ACHN (cell line): ENCODE data around the gene ZNF771.

Experiments used
- DNase-seq: peaks from one replicate; pipeline ENCODE4 v3.0.0-alpha.2; 2015
- in situ Hi-C: cut with HindIII; loops from 2 replicates; pipeline ENCODE4 v1.10.0; 2017; ENCODE audit warnings: low sequenced_read_pairs, low pct_ligation_motif_present, low pct_unique_long_range_greater_than_20kb

ZNF771 gene

DNA sequence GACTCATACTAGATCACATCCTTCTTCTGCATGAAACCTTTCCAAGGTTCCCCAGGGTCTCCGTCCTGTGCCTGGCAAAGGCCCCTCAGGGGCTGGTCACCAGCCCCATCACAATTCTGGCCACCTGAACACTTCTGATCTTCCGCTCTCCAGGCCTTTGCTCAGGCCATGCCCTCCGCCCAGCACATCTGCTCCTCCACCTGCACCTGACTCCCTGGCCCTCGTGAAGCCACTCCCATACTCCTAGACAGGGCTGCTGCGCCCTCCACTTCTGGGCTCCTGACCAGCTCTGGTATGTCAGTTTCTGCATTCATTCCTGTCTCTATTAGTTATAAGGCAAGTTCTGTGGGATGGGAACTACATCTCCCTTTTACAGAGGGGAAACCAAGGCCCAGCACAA, 34.7 kb upstream of the ZNF771 start:
- no peak for DNase-seq
- in situ Hi-C loops, result no loop called here

DNA sequence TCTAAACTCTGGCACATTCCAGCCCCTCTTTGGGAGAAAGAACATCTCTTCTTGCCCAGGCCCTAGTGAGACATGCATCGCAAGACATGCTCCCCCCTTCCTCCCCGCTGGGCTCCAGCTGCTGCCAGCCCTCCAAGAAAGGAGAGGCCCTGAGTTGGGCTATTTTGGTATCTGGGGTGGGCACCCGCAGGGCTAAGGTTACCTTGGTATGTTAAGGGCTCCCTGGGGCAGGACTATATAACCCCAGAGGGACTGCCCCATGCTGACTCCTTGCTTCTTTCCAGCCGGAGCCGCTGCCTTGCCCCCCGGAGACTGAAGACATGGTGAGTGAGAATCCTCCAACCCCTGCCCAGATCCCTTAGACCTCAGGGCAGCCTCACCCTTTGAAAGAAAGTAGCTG, 32.9 kb upstream of the ZNF771 start, which contains the start of gene MYL11:
Gene MYL11 (plus strand): TSS at position 265 of the 400 bp plus-strand sequence. CDS start 56 bp downstream, at position 321.
- in situ Hi-C loops, result no loop called here
- no peak for DNase-seq

DNA sequence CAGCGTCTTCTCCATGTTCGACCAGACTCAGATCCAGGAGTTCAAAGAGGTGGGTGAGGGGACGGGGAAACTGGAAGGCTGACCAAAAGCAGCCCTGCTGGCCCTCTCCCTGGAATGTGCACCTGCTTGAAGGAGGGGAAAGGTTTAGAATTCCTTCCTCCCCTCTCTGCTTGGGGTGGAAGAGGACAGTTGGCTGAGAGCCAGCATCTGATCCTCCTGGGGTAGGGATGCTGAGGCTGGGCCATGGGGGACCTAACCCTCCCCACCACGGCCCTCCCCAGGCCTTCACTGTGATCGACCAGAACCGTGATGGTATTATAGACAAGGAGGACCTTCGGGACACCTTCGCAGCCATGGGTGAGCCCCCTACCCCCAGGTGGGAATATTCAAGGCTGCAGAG, 31.5 kb upstream of the ZNF771 start:
- in situ Hi-C loops, result no loop called here
- no peak for DNase-seq

DNA sequence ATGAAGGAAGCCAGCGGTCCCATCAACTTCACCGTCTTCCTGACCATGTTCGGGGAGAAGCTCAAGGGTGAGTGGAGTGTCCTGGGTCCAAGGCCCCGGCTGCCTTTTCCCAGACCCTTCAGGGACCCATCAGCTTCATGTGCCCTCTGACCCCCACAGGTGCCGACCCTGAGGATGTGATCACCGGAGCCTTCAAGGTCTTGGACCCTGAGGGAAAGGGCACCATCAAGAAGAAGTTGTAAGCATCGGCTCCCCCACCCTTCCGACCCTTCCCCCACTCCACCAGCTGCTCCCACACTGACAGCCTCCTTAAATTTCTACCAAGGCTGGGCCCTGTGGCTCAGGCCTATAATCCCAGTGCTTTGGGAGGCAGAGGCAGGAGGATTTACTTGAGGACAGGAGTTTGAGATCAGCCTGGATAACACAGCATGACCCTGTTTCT, 30.9 kb upstream of the ZNF771 start:
- DNase-seq, result no peak
- in situ Hi-C loops, result no loop called here

DNA sequence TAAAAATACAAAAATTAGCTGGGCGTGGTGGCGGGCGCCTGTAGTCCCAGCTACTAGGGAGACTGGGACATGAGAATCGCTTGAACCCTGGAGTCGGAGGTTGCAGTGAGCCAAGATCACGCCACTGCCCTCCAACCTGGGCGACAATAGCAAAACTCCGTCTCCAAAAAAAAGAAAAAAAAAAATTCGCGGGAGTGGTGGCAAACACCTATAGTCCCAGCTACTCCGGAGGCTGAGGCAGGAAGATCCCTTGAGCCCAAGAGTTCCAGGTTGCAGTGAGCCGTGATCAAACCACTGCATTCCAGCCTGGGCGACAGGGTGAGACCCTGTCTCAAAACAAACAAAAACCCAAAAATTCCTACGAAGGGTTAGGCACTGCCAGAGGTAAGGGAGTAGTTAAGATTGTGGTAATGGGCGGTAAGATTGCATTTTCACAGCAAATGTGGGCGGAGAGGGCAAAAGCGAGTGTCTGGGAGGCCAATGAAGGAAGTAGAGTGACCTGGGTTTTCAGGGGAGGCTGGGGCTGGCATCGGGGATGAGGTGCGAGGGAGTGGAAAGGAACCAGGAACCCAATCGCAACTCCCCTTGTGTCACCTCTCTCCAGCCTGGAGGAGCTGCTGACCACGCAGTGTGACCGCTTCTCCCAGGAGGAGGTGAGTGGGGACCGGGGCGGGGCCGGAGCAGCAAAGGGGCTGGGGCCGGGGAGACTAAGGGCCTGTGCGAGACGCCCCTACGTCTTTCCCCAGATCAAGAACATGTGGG, 30.2 kb upstream of the ZNF771 start:
- no peak for DNase-seq
- in situ Hi-C loops, result no loop called here

DNA sequence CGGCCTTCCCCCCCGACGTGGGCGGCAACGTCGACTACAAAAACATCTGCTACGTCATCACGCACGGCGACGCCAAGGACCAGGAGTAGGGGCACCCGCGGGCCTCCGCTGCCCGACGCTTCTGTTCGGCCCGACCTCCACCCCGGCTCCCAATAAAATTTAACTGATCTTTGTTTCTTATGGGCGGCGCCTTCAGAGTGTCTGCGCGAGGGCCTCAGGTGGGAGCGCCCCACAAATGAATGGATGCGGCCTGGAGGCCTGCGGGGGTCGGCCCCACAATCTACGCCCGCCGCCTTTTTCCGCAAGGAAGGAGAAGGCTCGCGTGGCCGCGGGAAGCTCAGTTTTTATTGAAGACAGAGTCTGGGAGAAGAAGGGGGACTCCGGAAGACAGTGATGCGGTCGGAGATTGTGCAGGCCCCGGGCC, 29.6 kb upstream of the ZNF771 start:
- DNase-seq, result peak; percentile 87
- in situ Hi-C loops, result no loop called here

DNA sequence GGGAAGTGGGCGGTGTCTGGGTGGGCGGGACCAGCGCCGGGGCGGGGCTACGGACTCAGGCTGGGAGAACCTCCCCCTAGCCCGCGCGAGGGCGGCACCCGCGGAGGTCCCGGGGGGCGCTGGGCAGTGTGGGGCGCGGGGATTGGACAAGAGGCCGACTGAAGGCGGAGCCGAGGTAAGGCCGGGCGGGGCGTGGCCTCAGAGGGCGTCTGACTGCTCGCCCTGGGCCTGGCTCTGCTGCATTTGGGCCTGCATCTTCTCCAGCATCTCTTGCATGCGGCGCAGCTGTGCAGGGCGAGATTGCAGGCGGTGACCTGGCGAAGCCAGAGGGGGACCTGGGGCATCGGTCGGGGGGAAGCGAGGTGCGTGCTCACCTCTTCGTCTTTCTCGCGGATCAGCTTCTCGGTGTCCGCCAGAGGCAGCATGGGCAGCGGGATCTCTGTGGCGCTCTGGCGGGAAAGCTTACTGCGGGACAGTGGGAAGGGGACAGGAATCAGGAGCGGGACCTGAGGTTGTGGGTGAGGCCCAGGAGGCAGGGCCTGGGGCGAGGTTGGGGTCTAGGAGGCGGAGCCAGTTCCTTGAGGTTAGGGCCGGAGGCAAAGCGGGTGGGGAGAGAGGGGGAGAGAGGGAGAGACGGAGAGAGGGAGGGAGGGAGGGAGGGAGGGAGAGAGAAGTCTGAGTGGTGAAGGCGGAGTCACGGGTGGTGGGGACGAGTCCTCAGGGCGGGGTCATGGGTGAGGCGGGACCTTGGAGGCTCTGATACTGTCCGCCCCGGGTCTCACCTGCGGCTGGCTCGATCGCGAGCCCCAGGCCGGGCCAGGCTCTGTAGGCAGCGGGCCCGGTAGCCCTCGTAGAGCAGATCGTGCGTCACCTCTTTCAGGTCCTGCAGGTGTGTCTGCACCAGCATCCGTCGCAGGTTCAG, 28.9 kb upstream of the ZNF771 start:
- DNase-seq, result peak; percentile 99
- in situ Hi-C loops, result no loop called here

DNA sequence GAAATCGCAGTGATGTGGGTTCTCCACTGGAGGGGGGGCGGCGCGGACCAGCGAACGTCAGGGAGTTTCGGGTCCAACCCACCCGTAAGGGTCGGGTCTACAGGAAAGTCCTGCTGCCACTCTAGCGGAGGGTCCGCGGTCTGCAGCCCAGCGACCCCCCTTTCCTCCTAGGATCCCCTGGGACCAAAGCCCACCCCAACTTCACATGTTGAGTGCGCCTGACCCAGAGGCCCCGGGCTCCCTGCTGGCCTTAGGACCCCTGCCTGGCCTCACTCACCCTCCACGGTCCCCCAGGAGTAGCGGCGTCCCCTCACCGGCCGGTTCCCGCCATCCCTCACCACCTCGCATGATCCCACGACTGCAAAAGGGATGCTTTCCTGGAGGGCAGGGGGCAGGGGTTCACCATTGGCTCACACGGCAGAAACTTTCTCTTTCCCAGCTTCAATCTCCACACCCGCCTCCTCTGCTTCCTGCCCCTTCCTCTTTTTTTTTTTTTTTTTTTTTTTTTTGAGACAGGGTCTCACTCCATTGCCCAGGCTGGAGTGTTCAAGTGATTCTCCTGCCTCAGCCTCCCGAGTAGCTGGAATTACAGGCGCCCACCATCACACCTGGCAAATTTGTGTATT, 28.1 kb upstream of the ZNF771 start:
- in situ Hi-C loops, result no loop called here
- DNase-seq, result no peak

DNA sequence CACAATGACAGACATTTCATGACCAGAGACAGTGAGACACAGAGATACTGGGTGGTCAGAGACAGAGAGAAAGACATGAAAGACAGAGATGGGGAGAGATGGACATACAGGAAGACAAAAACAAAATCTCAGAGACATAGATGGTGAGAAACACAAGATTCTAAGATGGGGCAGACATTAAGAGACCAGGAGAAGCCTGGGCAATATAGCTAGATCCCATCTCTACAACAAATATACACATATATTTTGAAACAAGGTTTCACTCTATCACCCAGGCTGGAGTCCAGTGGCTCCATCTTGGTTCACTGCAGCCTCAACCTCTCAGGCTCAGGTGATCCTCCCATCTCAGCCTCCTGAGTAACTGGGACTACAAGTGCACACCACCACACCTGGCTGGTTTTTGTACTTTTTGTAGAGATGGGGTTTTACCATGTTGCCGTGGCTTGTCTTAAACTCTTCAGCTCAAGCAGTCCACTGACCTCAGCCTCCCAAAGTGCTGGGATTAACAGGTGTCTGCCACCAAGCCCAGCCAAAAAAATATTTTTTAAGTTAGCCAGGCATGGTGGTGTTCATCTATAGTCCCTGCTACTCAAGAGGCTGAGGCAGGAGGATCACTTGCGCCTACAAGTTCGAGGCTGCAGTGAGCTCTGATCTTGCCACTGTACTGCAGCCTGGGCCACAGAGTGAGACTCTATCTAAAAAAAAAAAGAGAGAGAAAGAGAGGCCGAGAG, 27.2 kb upstream of the ZNF771 start:
- in situ Hi-C loops, result no loop called here
- DNase-seq, result no peak

DNA sequence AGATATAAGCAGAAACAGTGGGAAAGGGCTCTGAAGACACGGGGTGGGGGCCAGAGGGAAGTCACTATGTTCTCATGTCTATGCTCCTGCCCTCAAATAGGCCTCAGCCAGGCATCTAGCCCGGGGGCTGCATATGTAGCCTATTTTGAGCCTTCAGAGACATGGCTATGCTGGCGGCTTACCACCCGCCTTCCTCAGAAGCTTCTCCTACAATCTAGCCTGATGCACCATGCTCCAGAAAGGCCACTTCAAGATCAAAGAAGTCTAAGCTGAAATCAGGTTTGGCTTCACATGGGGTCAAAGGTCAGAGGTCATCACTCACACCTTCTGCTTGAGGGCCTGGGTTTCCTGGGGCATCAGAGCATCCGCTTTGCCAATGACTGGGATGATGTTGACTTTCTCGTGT, 26.6 kb upstream of the ZNF771 start:
- no peak for DNase-seq
- in situ Hi-C loops, result no loop called here

DNA sequence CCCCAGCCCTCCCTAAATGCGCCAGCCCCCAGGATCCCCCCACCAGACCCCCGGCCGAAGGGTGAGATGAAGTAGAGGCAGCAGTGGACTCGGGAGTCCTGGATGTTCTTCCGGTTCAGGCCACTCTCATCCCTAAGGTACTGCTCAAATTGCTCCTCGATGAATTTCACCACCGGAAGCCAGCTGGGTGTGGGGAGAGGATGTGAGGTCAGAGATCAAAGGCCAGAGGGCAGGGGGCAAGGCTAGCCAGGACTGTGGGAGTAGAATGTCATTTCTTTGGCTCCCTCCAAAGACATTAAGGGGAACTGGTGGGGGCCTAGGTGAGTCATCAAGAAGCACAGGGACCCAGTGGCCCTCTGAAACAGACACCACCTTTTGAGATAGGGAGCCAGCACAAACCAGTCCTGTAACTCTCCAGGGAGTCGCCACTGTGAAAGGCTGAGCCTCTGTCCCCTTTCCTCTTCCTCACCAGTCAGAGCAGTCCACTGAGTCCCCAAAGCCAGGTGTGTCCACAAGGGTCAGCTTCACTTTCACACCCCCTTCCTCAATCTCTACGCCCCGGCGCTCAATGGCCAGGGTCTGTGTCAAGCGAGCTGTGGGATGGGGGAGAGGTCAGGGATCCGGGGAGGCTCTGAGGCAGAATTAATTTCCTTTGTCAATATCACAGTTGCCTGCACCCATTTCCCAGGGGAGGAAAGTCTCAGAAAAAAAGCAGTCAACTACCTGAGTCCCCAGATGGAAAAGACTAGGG, 25.9 kb upstream of the ZNF771 start:
- DNase-seq, result no peak
- in situ Hi-C loops, result no loop called here

DNA sequence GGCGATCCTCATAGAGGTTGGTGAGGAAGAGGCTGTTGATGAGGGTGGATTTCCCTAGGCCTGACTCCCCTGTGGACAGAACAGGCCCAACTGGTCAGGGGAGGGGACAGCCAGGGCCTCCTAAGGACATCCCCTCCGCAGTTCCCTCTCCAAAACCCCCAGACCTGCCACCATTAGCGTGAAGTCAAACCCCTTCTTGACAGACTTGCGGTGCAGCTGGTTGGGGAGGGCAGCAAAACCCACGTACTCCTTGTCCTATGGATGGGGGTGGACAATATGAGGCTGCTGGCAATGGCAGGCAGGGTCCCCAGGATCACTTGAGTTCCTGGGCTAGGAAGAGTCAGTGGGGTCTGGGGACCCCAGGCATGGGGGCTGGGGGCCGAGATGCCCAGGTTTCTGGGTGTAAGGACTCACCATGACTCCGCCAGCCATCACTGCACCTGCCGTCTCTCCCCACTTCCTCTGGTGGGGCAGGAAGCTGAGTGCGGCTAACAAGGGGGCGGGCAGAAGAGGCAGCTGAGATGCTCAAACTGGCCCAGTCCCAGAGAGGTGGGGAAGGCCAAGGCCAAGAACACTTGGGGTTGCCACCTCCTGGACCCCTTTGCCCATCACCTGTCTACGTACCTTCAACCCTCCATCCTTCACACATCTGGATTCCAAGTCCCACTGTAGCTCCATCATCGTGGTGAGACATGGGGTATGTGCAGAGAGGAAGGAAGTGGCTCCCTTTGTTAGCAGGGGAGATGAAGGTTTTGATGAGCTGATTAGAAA, 25.1 kb upstream of the ZNF771 start, which contains the start of gene SEPTIN1:
Gene SEPTIN1 (minus strand): TSS at position 451 of the 771 bp plus-strand sequence. CDS start 19 bp downstream, at position 432.
- no peak for DNase-seq
- in situ Hi-C loops, result no loop called here

DNA sequence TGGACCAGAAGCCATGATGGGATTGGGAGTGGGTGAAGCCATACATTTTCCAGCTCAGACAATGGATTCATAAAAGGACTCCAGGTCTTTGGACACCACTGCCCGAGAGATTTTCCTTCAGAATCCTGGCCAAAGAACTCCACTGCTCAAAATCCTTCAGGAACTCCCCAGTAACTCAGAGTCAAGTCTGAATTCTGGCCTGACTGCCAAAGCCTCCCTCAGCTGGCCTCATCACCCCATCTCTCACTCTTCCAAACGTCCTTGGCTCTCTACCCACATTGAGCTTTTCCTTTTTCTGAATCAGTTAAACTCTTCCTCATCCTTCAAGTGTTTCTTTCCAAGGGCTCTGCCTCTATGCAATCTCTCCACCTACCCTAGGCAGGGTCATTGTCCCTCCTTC, 23.9 kb upstream of the ZNF771 start:
- in situ Hi-C loops, result no loop called here
- DNase-seq, result no peak

DNA sequence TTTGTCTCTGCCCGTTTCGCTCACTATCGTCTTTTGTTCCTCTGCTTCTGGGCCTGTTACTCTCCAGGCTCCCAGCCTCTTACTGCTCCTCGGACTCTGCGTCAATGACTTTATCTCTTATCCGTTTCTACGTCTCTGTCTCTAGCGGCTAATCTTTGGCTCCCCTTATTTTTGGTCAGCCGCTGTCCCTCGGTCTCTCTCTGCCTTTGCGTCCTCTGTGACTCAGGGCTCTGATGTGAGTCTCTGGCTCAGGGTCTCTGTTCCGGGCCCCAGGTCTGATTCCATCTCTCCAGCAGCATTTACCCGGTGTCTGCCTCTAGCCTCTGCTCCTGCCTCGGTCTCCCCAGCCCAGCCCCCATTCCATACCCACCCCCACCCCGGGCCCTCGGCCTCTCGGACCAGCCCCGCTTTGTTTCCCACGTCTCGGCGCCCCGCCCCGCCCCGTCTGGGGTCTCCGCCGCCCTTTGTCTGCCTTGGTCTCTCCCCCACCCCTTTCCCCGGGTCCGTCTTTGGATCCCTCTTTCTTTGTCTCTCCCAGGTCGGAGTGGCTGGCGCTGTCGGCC, 12.7 kb upstream of the ZNF771 start:
- DNase-seq, result peak; percentile 33
- in situ Hi-C loops, result no loop called here

DNA sequence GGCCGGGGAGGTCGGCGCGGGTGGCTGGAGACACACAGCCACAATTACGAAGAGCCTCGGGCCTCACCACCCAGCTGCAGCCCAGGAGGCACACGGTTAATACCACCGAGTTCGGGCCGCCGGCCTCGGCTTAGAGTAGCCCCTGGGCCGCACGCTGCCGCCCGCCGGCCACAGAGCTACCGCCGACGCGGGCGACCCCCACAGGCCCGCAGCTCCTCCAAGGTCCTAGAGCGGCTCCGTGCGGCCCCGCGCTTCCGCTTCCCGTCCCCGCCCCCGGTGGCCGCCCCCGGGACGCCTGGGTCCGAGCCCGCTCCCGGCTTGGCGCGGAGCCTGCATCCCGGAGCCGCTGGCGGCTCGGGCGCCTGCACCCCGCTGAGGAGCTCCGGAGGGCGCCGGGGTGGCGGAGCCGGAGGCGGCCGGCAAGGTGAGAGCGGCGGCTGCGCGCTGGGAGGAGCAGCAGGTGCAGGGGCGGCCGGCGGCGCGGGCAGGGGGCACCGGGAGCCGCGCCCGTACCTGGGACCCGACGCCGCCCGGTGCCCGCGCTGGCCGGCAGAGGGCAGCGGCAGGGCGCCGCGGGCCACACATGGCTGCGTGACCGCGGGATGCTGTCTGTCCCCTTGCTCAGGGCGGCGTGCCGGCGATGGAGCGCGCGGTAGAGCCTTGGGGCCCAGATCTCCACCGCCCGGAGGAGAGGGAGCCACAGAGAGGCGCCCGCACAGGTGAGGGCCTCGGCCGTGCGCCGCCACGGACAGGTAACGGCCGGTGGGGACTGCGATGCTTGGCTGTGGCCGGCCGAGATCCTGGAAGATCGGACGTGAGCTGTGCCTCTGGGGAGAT, 12.0 kb upstream of the ZNF771 start, which contains the start of gene ZNF48:
Gene ZNF48 (plus strand): TSS at position 266 of the 837 bp plus-strand sequence. CDS start 375 bp downstream, at position 641.
- in situ Hi-C loops, result no loop called here
- peak; percentile 93 for DNase-seq
